NT2/D1 (cell line): ENCODE measurements around the gene ERCC3.
"Not testable (repeated sequence)": the region's sequence is repeated elsewhere in the genome, so short reads cannot be mapped to it uniquely, and the experiment has no call there.

Source experiments
- DNase-seq: peaks from one replicate; pipeline ENCODE4 v3.0.0-alpha.2; 2011; ENCODE audit warnings: low read depth, low spot score
- H3K27me3 ChIP-seq: 2 replicates; pipeline ENCODE4 v1.6.0; 2011; ENCODE audit warnings: mild to moderate bottlenecking; ENCODE audit not compliant: insufficient read length, insufficient read depth
- H3K36me3 ChIP-seq: 2 replicates; pipeline ENCODE4 v1.6.1; 2011; ENCODE audit warnings: mild to moderate bottlenecking, low read length, mixed read lengths; ENCODE audit not compliant: insufficient read depth, insufficient read length
- H3K4me1 ChIP-seq: 2 replicates; pipeline ENCODE4 v1.5.1; 2011; ENCODE audit not compliant: insufficient read depth, insufficient read length
- H3K4me3 ChIP-seq: 2 replicates; pipeline ENCODE4 v1.5.1; 2011; ENCODE audit warnings: low read depth; ENCODE audit not compliant: insufficient read length
- H3K9ac ChIP-seq: 2 replicates; pipeline ENCODE4 v1.6.0; 2011; ENCODE audit warnings: low read depth; ENCODE audit not compliant: insufficient read length
- H3K9me3 ChIP-seq: 2 replicates; pipeline ENCODE4 v1.5.1; 2011; ENCODE audit warnings: mild to moderate bottlenecking, low read length; ENCODE audit not compliant: insufficient read depth
- SUZ12 ChIP-seq: IDR thresholded peaks from 2 replicates; pipeline ENCODE4 v1.6.1; 2011; ENCODE audit not compliant: insufficient read length, insufficient read depth; ENCODE audit errors: extremely low read depth
- YY1 ChIP-seq: IDR thresholded peaks from 2 replicates; pipeline ENCODE4 v1.6.1; 2011; ENCODE audit not compliant: insufficient read length, insufficient read depth
- ZNF274 ChIP-seq: IDR thresholded peaks from 2 replicates; pipeline ENCODE4 v1.6.1; 2011; ENCODE audit warnings: mild to moderate bottlenecking, low read depth, low read length

Gene ERCC3

DNA sequence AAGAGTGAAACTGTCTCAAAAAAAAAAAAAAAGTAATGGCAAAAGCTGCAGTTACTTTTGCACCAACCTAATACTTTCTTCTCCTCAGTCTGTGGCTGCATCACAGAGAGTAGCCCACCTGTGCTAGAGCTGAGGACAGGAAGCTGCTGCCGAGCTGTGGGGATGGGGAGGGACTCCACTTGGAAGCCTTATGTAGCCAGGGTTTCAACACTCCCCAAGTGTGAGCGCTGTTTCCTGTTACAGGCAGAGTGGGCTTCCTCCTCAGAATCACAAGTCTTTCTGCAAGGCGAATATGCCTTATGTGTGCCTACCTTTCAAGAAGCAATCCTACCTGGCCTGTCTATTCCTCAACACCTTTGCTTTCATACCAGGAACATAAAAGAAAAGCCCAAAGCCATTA is 37.6 kb downstream of the ERCC3 start:
- H3K4me1 ChIP-seq = no peaks in the 10 kb centered on the region
- no peak overlapping the region for H3K4me3 ChIP-seq
- no peaks in the 10 kb centered on the region for H3K27me3 ChIP-seq
- no peak for DNase-seq
- TF ChIP-seq SUZ12 = no peak
- no peak for TF ChIP-seq YY1
- TF ChIP-seq ZNF274 = no peak
- no peak overlapping the region for H3K9ac ChIP-seq
- H3K36me3 ChIP-seq = peaks cover 56% of the 10 kb centered on the region
- H3K9me3 ChIP-seq = no peaks in the 10 kb centered on the region

DNA sequence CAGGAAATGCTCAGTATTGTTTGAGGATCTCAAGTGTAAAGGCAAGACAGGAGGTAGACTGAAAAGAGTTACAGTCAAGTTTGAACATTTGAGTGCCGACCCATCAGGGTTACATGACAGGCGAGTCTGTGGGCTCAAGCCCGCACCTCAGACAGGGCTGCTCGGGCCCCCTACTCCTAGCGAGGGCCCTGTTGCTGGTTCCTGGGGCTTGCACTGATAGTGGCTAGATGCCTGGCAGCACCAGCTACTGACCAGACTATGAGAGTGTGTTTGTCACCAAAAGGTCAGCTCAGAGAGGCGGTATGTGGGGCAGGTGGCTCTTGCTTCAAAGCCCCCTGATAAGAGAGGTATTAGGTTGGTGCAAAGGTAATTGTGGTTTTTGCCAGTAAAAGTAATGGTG is 38.2 kb downstream of the ERCC3 start:
- Histone ChIP-seq H3K4me1 (no peaks in the 10 kb centered on the region), H3K36me3 (peaks cover 49% of the 10 kb centered on the region)

DNA sequence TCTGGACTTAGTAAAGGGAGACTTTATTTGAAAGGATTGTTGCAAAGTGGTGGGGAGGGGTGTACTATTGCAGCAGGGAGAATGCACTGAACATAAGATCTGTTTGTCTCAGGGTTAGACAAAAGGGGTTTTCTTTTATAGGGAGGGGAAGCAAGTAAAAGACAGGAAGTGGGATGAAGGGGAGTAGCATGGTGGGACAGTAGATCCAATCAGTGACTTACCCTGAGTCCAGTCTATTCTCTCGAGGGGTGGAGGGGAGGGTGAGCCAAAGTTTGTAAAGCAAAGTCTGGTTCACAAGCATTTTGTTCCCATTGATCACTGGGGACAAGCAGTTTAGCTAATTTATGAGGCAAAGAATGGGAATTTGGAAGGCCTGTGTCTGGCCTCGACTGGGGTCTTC is 38.8 kb downstream of the ERCC3 start:
- Histone ChIP-seq H3K36me3 (peaks cover 44% of the 10 kb centered on the region), H3K27me3 (no peaks in the 10 kb centered on the region), H3K9me3 (no peaks in the 10 kb centered on the region), H3K4me1 (no peaks in the 10 kb centered on the region), H3K4me3 (no peak overlapping the region), H3K9ac (no peak overlapping the region)
- DNase-seq = no peak
- no peak for TF ChIP-seq YY1
- TF ChIP-seq ZNF274 = no peak
- TF ChIP-seq SUZ12 = no peak

More for the DNA sequence above, 38.2 kb downstream of the ERCC3 start:
- TF ChIP-seq ZNF274 (no peak), SUZ12 (no peak), YY1 (no peak)
- no peak overlapping the region for H3K4me3 ChIP-seq
- H3K9ac ChIP-seq = no peak overlapping the region
- no peaks in the 10 kb centered on the region for H3K27me3 ChIP-seq
- DNase-seq = no peak
- no peaks in the 10 kb centered on the region for H3K9me3 ChIP-seq

DNA sequence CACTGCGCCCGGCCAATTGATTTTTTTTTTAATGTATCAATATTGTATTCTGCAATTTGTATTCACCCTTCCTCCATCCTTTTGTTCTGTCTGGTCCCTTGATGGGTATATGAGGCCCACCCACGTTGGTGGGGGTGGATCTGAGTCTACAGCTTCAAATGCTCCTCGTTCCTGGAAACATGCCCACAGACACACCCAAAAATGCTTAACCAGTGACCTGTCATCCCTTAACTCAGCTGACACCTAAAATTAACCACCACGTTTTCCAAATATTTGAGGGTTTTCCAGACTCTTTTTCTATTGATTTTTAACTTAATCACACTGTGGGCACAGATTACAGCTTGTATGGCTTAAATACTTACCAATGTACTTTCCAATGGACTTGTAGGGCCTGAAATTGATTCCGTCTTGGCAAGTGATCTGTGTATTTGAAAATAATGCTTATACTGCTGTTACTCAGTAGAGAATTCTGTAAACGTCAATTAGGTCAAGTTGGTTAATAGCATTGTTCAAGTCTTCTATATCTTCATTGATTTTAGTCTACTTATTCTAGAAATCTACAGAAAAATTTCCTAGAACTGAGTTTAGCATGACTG is 39.5 kb downstream of the ERCC3 start:
- Histone ChIP-seq H3K9ac (no peak overlapping the region), H3K4me1 (no peaks in the 10 kb centered on the region), H3K4me3 (no peak overlapping the region), H3K9me3 (no peaks in the 10 kb centered on the region), H3K27me3 (no peaks in the 10 kb centered on the region), H3K36me3 (peaks cover 37% of the 10 kb centered on the region)
- TF ChIP-seq SUZ12 = no peak
- no peak for TF ChIP-seq ZNF274
- no peak for TF ChIP-seq YY1
- DNase-seq = no peak

DNA sequence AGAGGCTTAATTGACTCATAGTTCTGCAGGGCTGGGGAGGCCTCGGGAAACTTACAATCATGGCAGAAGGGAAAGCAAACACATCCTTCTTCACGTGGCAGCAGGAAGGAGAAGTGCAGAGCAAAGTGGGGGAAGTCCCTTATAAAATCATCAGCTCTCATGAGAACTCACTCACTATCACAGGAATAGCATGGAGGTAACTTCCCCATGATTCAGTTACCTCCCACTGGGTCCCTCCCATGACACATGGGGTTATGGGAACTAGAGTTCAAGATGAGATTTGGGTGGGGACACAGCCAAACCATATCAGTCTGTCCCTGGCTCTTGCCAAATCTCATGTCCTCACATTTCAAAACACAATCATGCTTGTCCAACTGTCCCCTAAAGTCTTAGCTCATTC is 52.8 kb downstream of the ERCC3 start:
- DNase-seq, H3K9ac ChIP-seq, H3K27me3 ChIP-seq, H3K36me3 ChIP-seq, H3K4me3 ChIP-seq, H3K4me1 ChIP-seq: not testable (repeated sequence)
- peaks cover 30% of the 10 kb centered on the region for H3K9me3 ChIP-seq

DNA sequence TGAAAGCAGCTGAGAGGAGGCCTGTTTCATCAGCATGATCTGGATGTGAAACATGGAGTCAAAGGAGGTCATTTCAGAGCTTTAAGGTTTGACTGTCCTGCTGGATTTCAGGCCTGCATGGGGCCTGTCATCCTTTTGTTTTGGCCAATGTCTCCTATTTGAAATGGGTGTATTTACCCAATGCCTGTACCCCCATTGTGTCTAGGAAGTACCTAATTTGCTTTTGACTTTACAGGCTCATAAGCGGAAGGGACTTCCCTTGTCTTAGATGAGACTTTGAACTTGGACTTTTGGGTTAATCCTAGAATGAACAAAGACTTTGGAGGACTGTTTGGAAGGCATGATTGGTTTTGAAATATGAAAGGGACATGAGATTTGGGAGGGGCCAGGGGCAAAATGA is 54.5 kb downstream of the ERCC3 start:
- H3K4me1 ChIP-seq = no peaks in the 10 kb centered on the region
- no peak overlapping the region for H3K4me3 ChIP-seq
- no peak for TF ChIP-seq ZNF274
- no peak for TF ChIP-seq SUZ12
- no peak for TF ChIP-seq YY1
- DNase-seq = no peak
- peaks cover 30% of the 10 kb centered on the region for H3K9me3 ChIP-seq
- no peaks in the 10 kb centered on the region for H3K27me3 ChIP-seq
- H3K36me3 ChIP-seq = no peaks in the 10 kb centered on the region
- H3K9ac ChIP-seq = no peak overlapping the region

DNA sequence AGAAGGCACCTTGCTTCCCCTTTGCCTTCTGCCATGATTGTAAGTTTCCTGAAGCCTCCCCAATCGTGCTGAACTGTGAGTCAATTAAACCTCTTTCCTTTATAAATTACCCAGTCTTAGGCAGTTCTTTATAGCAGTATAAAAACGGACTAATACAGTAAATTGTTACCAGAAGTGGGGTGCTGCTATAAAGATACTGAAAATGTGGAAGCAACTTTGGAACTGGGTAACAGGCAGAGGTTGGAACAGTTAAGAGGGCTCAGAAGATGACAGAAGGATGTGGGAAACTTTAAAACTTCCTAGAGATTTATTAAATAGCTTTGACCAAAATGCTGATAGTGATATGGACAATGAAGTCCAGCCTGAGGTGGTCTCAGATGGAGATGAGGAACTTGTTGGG is 56.2 kb downstream of the ERCC3 start:
- H3K9me3 ChIP-seq = peaks cover 30% of the 10 kb centered on the region
- not testable (repeated sequence) for H3K4me1 ChIP-seq, H3K27me3 ChIP-seq, DNase-seq, H3K4me3 ChIP-seq, H3K9ac ChIP-seq, H3K36me3 ChIP-seq

DNA sequence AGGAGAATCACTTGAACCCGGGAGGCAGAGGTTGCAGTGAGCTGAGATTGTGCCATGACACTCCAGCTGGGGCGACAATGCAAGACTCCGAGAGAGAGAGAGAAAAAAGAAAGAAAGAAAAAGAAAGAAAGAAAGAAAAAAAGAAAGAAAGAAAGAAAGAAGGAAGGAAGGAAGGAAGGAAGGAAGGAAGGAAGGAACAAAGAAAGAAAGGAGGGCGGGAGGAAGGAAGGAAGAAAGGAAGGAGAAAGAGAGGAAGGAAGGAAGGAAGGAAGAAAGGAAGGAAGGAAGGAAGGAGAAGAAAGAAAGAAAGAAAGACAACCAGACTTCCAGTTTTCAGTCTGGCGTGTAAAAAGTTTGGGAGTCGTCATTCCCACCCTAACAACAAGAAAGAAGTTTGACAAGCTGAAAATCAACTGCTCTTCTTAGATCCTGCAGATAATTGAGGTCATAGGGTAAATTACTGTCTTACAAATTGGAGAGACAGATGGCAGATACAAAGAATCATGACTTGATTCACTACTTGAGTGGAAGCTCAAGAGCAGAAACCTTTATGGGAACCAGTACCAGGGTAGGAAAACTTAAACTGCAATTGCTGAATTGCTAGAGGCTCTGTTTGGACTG is 58.8 kb downstream of the ERCC3 start:
- DNase-seq = no peak
- TF ChIP-seq ZNF274 (no peak), YY1 (no peak), SUZ12 (no peak)
- H3K27me3 ChIP-seq = no peaks in the 10 kb centered on the region
- no peaks in the 10 kb centered on the region for H3K4me1 ChIP-seq
- no peak overlapping the region for H3K4me3 ChIP-seq
- no peak overlapping the region for H3K9ac ChIP-seq
- H3K36me3 ChIP-seq = no peaks in the 10 kb centered on the region
- H3K9me3 ChIP-seq = peaks cover 16% of the 10 kb centered on the region
